GM06990 (cell line): ENCODE measurements around the gene AGO3.

Source experiments
- DNase-seq: peaks from one replicate; pipeline ENCODE4 v3.0.0-alpha.2; 2011; ENCODE audit not compliant: insufficient read length; ENCODE audit errors: extremely low read depth
- H3K27me3 ChIP-seq: replicated peaks from 2 replicates; pipeline ENCODE4 v1.6.0; 2011; ENCODE audit warnings: low read length; ENCODE audit not compliant: control insufficient read depth, insufficient read depth
- H3K36me3 ChIP-seq: 2 replicates; pipeline ENCODE4 v1.5.1; 2011; ENCODE audit warnings: low read length; ENCODE audit not compliant: control insufficient read depth, insufficient read depth
- H3K4me3 ChIP-seq: replicated peaks from 2 replicates; pipeline ENCODE4 v1.5.1; 2011; ENCODE audit warnings: low read depth, mild to moderate bottlenecking, control low read depth, low read length
- TF ChIP-seq, protein P1 (sequence below): IDR thresholded peaks from 2 replicates; pipeline ENCODE4 v1.5.1; 2011; ENCODE audit warnings: low read length, control low read depth, mild to moderate bottlenecking, inconsistent platforms; ENCODE audit not compliant: insufficient read depth, poor library complexity, severe bottlenecking

The AGO3 gene

DNA sequence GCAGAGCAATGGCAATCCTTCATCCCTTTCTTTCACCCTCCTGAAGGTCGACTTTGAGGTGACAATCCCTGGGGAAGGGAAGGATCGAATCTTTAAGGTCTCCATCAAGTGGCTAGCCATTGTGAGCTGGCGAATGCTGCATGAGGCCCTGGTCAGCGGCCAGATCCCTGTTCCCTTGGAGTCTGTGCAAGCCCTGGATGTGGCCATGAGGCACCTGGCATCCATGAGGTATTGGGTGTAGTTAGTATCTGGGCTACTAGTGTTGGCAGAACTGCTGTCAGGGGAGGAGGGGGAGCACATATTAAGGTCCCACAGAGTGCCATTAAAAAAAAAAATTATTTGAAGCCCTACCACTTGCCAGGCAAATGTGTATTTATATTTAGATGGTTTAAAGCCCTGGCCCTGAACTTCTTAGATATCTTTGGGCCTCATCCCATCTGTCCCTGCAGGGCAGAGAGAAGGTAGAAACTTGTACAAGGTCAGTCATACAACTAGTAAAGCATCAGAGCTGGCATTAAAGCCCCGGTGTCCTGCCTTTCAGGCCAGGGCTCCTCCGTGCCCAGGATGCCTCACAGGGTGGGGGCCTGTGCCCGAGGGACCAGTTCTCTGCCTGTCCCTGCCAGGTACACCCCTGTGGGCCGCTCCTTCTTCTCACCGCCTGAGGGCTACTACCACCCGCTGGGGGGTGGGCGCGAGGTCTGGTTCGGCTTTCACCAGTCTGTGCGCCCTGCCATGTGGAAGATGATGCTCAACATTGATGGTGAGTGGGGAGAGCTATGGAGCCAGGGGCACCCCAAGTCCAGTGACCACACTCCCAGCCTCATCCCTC lies 37.6 kb upstream of the AGO3 start:
- H3K27me3 ChIP-seq = no peaks in the 10 kb centered on the region
- no peaks in the 10 kb centered on the region; the same call in none of the 2 replicates for H3K36me3 ChIP-seq
- DNase-seq = no peak
- H3K4me3 ChIP-seq = no peak overlapping the region
- TF ChIP-seq, protein P1, sequence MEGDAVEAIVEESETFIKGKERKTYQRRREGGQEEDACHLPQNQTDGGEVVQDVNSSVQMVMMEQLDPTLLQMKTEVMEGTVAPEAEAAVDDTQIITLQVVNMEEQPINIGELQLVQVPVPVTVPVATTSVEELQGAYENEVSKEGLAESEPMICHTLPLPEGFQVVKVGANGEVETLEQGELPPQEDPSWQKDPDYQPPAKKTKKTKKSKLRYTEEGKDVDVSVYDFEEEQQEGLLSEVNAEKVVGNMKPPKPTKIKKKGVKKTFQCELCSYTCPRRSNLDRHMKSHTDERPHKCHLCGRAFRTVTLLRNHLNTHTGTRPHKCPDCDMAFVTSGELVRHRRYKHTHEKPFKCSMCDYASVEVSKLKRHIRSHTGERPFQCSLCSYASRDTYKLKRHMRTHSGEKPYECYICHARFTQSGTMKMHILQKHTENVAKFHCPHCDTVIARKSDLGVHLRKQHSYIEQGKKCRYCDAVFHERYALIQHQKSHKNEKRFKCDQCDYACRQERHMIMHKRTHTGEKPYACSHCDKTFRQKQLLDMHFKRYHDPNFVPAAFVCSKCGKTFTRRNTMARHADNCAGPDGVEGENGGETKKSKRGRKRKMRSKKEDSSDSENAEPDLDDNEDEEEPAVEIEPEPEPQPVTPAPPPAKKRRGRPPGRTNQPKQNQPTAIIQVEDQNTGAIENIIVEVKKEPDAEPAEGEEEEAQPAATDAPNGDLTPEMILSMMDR = no peak

DNA sequence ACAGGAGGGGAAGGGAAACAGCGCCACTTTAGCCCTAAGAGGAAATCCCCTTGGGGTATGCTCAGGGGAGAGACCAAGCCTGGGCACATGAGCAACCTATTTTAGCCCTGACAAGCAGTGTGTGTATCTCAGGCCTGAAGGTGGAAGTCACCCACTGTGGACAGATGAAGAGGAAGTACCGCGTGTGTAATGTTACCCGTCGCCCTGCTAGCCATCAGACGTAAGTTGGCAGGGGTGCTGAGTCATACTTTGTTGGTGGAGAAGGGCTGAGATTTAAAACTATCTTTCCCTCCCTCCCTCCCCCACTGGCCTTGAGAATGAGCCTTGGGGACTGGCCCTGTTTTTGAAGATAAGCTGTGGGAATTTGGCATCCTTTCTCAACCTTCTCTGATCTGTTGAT lies 36.7 kb upstream of the AGO3 start:
- no peak overlapping the region for H3K4me3 ChIP-seq
- H3K36me3 ChIP-seq = no peaks in the 10 kb centered on the region; the same call in none of the 2 replicates
- TF ChIP-seq, protein P1 = no peak
- no peaks in the 10 kb centered on the region for H3K27me3 ChIP-seq
- peak; percentile 39 for DNase-seq

DNA sequence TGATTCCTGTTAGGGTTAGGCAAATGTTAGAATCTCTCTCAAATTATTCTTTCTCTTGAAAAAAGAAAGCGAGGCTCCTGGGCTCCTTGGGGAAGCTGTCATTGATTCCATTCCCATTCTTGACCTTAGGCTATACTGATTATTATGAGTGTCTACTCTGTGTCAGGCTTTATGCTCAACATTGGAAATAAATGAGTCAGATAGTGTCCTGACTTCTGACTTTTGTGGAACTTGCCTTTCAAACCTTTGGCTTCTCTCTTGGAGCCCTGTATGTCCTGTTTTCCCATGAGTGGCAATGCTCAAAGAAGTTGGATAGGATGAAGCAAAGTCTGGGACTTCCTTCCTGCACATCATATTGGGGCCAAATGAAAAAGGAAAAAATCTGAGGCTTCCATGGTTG lies 36.2 kb upstream of the AGO3 start:
- Histone ChIP-seq H3K36me3 (no peaks in the 10 kb centered on the region; the same call in none of the 2 replicates), H3K27me3 (no peaks in the 10 kb centered on the region), H3K4me3 (no peak overlapping the region)
- DNase-seq = no peak
- TF ChIP-seq, protein P1 = no peak

DNA sequence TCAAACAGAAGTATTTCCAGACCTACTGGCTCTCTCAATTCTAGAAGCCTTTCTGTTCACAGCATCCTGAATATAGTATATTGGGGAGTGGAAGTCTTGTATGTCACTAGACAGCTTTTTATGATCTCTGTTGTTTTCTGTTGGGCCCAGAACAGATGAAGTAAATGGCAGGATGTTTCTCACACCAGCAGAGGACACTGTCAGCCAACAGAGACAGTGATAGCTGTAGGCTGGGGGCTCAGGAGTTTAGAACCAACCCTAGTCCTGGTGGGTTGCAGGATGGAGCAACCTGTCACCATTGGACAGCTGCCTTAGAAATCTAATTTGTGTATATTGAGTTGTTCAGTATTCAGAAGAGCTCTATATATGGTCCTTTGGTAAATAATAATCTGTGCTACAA lies 31.0 kb upstream of the AGO3 start:
- no peak overlapping the region for H3K4me3 ChIP-seq
- no peak for DNase-seq
- H3K27me3 ChIP-seq = no peaks in the 10 kb centered on the region
- TF ChIP-seq, protein P1 = peak; percentile 20
- H3K36me3 ChIP-seq = peaks cover 1% of the 10 kb centered on the region

DNA sequence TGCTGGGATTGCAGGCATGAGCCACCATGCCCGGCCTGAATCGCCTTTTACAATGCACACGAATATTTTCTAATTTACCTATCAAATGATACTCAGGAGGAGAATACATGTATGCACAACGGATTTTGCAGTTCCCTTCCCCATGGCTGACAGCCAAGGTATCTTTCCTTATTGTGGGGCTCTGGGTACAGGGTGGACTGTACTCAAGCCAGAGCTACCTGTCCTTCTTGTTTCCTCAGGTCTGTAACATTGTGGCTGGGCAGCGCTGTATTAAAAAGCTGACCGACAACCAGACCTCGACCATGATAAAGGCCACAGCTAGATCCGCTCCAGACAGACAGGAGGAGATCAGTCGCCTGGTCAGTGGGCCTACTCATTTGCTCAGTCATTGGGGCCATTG lies 29.7 kb upstream of the AGO3 start:
- H3K4me3 ChIP-seq = no peak overlapping the region
- TF ChIP-seq, protein P1 = no peak
- no peak for DNase-seq
- H3K36me3 ChIP-seq = peaks cover 2% of the 10 kb centered on the region
- H3K27me3 ChIP-seq = no peaks in the 10 kb centered on the region

DNA sequence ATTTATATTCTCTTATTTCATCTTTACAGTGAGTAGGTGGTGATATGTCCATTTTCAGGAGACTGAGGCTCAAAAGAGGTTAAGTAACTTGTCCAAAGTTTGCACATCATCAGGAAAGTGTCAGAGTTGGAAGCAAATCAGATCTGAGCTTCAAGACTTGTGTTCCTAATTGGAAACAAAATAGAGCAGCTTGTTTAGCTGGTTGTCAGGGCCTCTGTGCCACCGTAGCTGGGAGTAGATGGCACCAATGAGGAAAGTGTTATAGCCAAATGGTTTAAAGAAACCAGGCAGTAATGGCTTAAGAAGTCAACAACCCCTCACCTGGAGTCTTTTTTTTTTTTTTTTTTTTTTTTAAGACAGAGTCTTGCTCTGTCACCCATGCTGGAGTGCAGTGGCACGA lies 28.2 kb upstream of the AGO3 start:
- no peak overlapping the region for H3K4me3 ChIP-seq
- DNase-seq = no peak
- no peaks in the 10 kb centered on the region for H3K27me3 ChIP-seq
- TF ChIP-seq, protein P1 = no peak
- peaks cover 2% of the 10 kb centered on the region for H3K36me3 ChIP-seq
